SK-N-SH (cell line): ENCODE data around the gene LST1. TPM values are rescaled to one million over a fixed set of nuclear protein-coding genes. Genes with fewer than 3 reads are reported as not detected.

Source experiments
- CTCF ChIA-PET: fragments of 300-600, 350-600 bp; formaldehyde crosslinking; extraction: SDS; loops from one replicate; lab custom pipeline; 2021; lab: Yijun Ruan, JAX
- POLR2A ChIA-PET: fragments of 350-600 bp; sonication (Branson Sonifier 250); formaldehyde crosslinking; extraction: SDS; loops from one replicate; lab custom pipeline; 2020; ENCODE audit warnings: antibody characterized with exemption, inconsistent platforms; lab: Yijun Ruan, JAX
- DNase-seq: peaks from one replicate; pipeline ENCODE4 v3.0.0; 2012
- H2AFZ ChIP-seq: fragments of 200-600 bp; sonication (generic); 2 replicates; pipeline ENCODE4 v1.8.1; 2016; ENCODE audit warnings: antibody characterized with exemption, mild to moderate bottlenecking, low read depth
- H3F3A ChIP-seq: fragments of 200-600 bp; sonication (generic); replicated peaks from 2 replicates; pipeline ENCODE3; 2016; ENCODE audit warnings: antibody characterized with exemption, mild to moderate bottlenecking; ENCODE audit not compliant: insufficient read depth
- H3K27ac ChIP-seq, 2 experiments: fragments of 200-500 bp in 1 of 2; fragments of 200-600 bp in 1 of 2; sonication (Bioruptor generic) in 1 of 2; sonication (generic), shearing (Covaris generic) in 1 of 2; 2 replicates each; pipeline versions ENCODE4 v1.5.1 to v1.6.1; 2014 to 2016; ENCODE audit warnings: low read depth in 2 of 2, inconsistent platforms in 1 of 2, low read length in 1 of 2, mild to moderate bottlenecking in 1 of 2, mixed read lengths in 1 of 2
- H3K27me3 ChIP-seq: fragments of 200-600 bp; sonication (generic), shearing (Covaris generic); 2 replicates; pipeline ENCODE4 v1.6.1; 2016; ENCODE audit warnings: mixed run types; ENCODE audit not compliant: insufficient read depth
- H3K36me3 ChIP-seq, 2 experiments: fragments of 200-500 bp in 1 of 2; fragments of 200-600 bp in 1 of 2; sonication (Bioruptor generic) in 1 of 2; sonication (generic) in 1 of 2; replicated peaks in 1 of 2; 2 replicates each; pipeline versions ENCODE3 to v1.5.1; 2014 to 2016; ENCODE audit warnings: low read length in 1 of 2, mild to moderate bottlenecking in 1 of 2; ENCODE audit not compliant: insufficient read depth in 2 of 2, control insufficient read depth in 1 of 2
- H3K4me1 ChIP-seq, 2 experiments: fragments of 200-500 bp in 1 of 2; fragments of 200-600 bp in 1 of 2; sonication (Bioruptor generic) in 1 of 2; sonication (generic), shearing (Covaris generic) in 1 of 2; 2 replicates each; pipeline versions ENCODE4 v1.5.1 to v1.6.1; 2014 to 2016; ENCODE audit warnings: low read depth in 1 of 2, low read length in 1 of 2, mixed run types in 1 of 2; ENCODE audit not compliant: insufficient read depth in 2 of 2, control insufficient read depth in 1 of 2
- H3K4me2 ChIP-seq: fragments of 200-600 bp; sonication (generic), shearing (Covaris generic); 2 replicates; pipeline ENCODE4 v1.6.1; 2017; ENCODE audit warnings: mixed run types
- H3K4me3 ChIP-seq, 2 experiments: fragments of 200-500 bp in 1 of 2; fragments of 200-600 bp in 1 of 2; sonication (Bioruptor generic) in 1 of 2; sonication (generic), shearing (Covaris generic) in 1 of 2; 2 replicates each; pipeline versions ENCODE4 v1.5.1 to v1.8.1; 2014 to 2016; ENCODE audit warnings: low read depth in 2 of 2, inconsistent platforms in 1 of 2, low read length in 1 of 2, mild to moderate bottlenecking in 1 of 2, mixed read lengths in 1 of 2, moderate library complexity in 1 of 2
- H3K79me2 ChIP-seq: fragments of 200-600 bp; sonication (generic); 2 replicates; pipeline ENCODE4 v1.8.1; 2017; ENCODE audit warnings: mild to moderate bottlenecking; ENCODE audit not compliant: insufficient read depth
- H3K9ac ChIP-seq: fragments of 200-600 bp; sonication (generic); 2 replicates; pipeline ENCODE4 v1.6.1; 2017; ENCODE audit warnings: mixed run types
- H3K9me2 ChIP-seq: fragments of 200-600 bp; sonication (generic); 2 replicates; pipeline ENCODE4 v1.6.1; 2017; ENCODE audit warnings: mixed run types
- H3K9me3 ChIP-seq: fragments of 200-600 bp; sonication (generic); 2 replicates; pipeline ENCODE4 v1.6.1; 2017; ENCODE audit warnings: mixed run types, mild to moderate bottlenecking, moderate library complexity
- H4K20me1 ChIP-seq: fragments of 200-600 bp; sonication (generic); 2 replicates; pipeline ENCODE4 v1.6.1; 2017; ENCODE audit warnings: mild to moderate bottlenecking, mixed run types; ENCODE audit not compliant: insufficient read depth
- ELF1 ChIP-seq: IDR thresholded peaks from 2 replicates; pipeline ENCODE4 v1.4.0; 2012
- EP300 ChIP-seq, 2 experiments: IDR thresholded peaks; 2 replicates each; pipeline versions ENCODE4 v1.4.0 to v1.6.1; 2012; ENCODE audit warnings: borderline replicate concordance in 1 of 2, low read depth in 1 of 2, low read length in 1 of 2
- EZH2phosphoT487 ChIP-seq: fragments of 200-600 bp; sonication (generic); IDR thresholded peaks from 2 replicates; pipeline ENCODE4 v1.6.1; 2017; ENCODE audit warnings: low read depth, mixed run types, mild to moderate bottlenecking, antibody characterized with exemption, moderate library complexity, borderline replicate concordance
- FOXJ3 ChIP-seq: sonication (generic); formaldehyde crosslinking; IDR thresholded peaks from 2 replicates; pipeline ENCODE4 v1.5.1; 2020; ENCODE audit warnings: mild to moderate bottlenecking, missing genetic modification reagents
- FOXM1 ChIP-seq: IDR thresholded peaks from 2 replicates; pipeline ENCODE4 v1.4.0; 2012; ENCODE audit warnings: low read depth, mild to moderate bottlenecking
- GATA2 ChIP-seq: sonication (generic); formaldehyde crosslinking; IDR thresholded peaks from 2 replicates; pipeline ENCODE4 v1.5.0; 2020; ENCODE audit warnings: mild to moderate bottlenecking, missing genetic modification reagents
- JUND ChIP-seq: IDR thresholded peaks from 2 replicates; pipeline ENCODE4 v1.4.0; 2012
- MEF2A ChIP-seq: IDR thresholded peaks from 2 replicates; pipeline ENCODE4 v1.4.0; 2012; ENCODE audit warnings: low read depth, borderline replicate concordance
- NFIC ChIP-seq: IDR thresholded peaks from 2 replicates; pipeline ENCODE4 v1.4.0; 2012; ENCODE audit warnings: borderline replicate concordance
- NRF1 ChIP-seq: IDR thresholded peaks from 2 replicates; pipeline ENCODE4 v1.6.1; 2012; ENCODE audit warnings: low read depth, mild to moderate bottlenecking, low read length
- POLR2AphosphoS5 ChIP-seq: IDR thresholded peaks from 2 replicates; pipeline ENCODE4 v1.6.1; 2012; ENCODE audit warnings: low read depth, low read length
- RAD21 ChIP-seq: IDR thresholded peaks from 2 replicates; pipeline ENCODE4 v1.6.1; 2012; ENCODE audit warnings: mild to moderate bottlenecking, low read length
- RCOR1 ChIP-seq: fragments of 150-350 bp; IDR thresholded peaks from 2 replicates; pipeline ENCODE4 v1.6.1; 2017; ENCODE audit warnings: antibody characterized with exemption, low read length
- RFX5 ChIP-seq: IDR thresholded peaks from 2 replicates; pipeline ENCODE4 v1.6.1; 2012; ENCODE audit warnings: mild to moderate bottlenecking, improper control_type of control experiment, low read length
- SIN3A ChIP-seq: IDR thresholded peaks from 2 replicates; pipeline ENCODE4 v1.6.1; 2012; ENCODE audit warnings: low read depth, mild to moderate bottlenecking, low read length, moderate library complexity, borderline replicate concordance
- SMC3 ChIP-seq: IDR thresholded peaks from 2 replicates; pipeline ENCODE4 v1.6.1; 2012; ENCODE audit warnings: low read depth, low read length, improper control_type of control experiment
- TAF1 ChIP-seq: IDR thresholded peaks from 2 replicates; pipeline ENCODE4 v1.6.1; 2012; ENCODE audit warnings: low read depth, mild to moderate bottlenecking, low read length, moderate library complexity, borderline replicate concordance
- YY1 ChIP-seq: IDR thresholded peaks from 2 replicates; pipeline ENCODE4 v1.4.0; 2012; ENCODE audit warnings: low read depth, mild to moderate bottlenecking
- WGBS: methylation state at CpG from one replicate; pipeline ENCODE4 v1.1.6; 2017; ENCODE audit warnings: low lambda C conversion rate; 5-methylcytosine and 5-hydroxymethylcytosine counted together
- polyA plus RNA-seq, 3 experiments: library from polyadenylated mRNA; depleted of rRNA; stranded (reverse); fragments of >200 nt; gene quantifications; 2 replicates each; pipeline ENCODE4 v1.2.3, GENCODE V29; 2012
- TF ChIP-seq, protein P1 (sequence below): IDR thresholded peaks from 2 replicates; pipeline ENCODE4 v1.4.0; 2012; ENCODE audit warnings: low read depth, borderline replicate concordance
- TF ChIP-seq, protein P2 (sequence below): fragments of 150-350 bp; IDR thresholded peaks from 2 replicates; pipeline ENCODE4 v1.6.1; 2016; ENCODE audit warnings: mild to moderate bottlenecking, low read depth, low read length
- TF ChIP-seq, protein P3 (sequence below): fragments of 150-350 bp; IDR thresholded peaks from 2 replicates; pipeline ENCODE4 v1.6.1; 2017; ENCODE audit warnings: antibody characterized with exemption, low read length, low read depth, borderline replicate concordance
- TF ChIP-seq, protein P4 (sequence below): IDR thresholded peaks from 2 replicates; pipeline ENCODE4 v1.4.0; 2012; ENCODE audit warnings: low read depth, borderline replicate concordance
- TF ChIP-seq, protein P5 (sequence below): IDR thresholded peaks from 2 replicates; pipeline ENCODE4 v1.6.1; 2012; ENCODE audit warnings: mild to moderate bottlenecking, low read depth, low read length, moderate library complexity
- TF ChIP-seq, protein P6 (sequence below): IDR thresholded peaks from 2 replicates; pipeline ENCODE4 v1.4.0; 2012; ENCODE audit warnings: low read depth

LST1 gene
- polyA plus RNA-seq, 1 of the 3 experiments (the other 2 are of a cell fraction), result not detected

DNA sequence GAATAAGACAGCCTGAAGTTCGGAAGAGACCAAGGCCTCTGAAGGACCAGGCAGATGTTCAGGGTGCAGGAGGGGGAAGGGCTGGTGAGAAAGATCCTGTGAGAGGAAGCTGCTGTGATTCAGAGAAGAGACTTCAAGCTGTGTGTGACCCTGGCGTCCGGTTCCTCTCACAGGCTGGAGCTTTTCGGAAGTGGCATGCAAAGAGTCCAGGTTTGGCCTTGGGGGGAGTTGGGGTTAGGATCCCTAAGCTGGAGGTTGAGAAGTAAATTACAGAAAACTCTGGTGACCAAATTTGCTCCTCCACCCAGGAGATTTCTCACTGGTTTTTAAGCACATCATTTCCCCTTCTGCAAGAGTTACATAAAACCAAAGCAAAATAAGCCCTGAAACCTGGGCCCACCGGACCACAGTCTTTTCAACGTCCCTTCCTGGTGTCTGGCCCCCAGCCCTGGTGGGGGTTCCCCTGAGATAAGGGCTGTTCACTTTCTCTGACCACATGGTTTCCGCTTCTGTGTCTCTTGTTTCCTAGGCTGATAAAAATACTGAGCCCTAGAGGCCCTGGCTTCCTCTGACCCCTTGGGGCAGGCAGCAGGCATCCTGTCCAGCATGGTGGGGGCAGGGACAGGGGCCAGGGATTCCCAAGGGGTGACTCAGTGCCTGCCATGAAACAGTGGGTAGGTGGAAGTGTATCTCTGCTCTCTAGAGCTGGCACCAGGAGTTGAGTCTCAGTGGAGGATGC lies 25.9 kb upstream of the LST1 start:
- ChIA-PET CTCF (interaction anchor here (0.9 to 5.7 kb wide), 3 partner anchors 11 to 21 kb away, joined by 3 to 29 read pairs (median 3); partner anchors contain the start of genes ATP6V1G2 and LTB), POLR2A (interaction anchor here (0.6 to 0.9 kb wide), 2 partner anchors 9 to 1188 kb away, joined by 3 read pairs; no protein-coding TSS in a partner anchor)
- no peak overlapping the region for H2AFZ ChIP-seq
- H3F3A ChIP-seq, result peaks cover 33% of the 10 kb centered on the region
- DNase-seq, result no peak
- H3K27me3 ChIP-seq, result no peaks in the 10 kb centered on the region
- peak overlapping the region; percentile 43; the same call in 1 of the 2 replicates for H3K9ac ChIP-seq
- peak overlapping the region; percentile 14 to 77; a peak in 3 of 4 replicates for H3K27ac ChIP-seq
- H3K9me2 ChIP-seq, result no peaks in the 10 kb centered on the region
- WGBS, result 75% methylated on average over 7 of the region's 7 CpGs
- H3K79me2 ChIP-seq, result peaks cover 7% of the 10 kb centered on the region; the same call in 1 of the 2 replicates
- no peaks in the 10 kb centered on the region for H3K9me3 ChIP-seq
- no peaks in the 10 kb centered on the region for H4K20me1 ChIP-seq
- peak overlapping the region; percentile 66 for H3K4me2 ChIP-seq
- H3K4me3 ChIP-seq, result no peak overlapping the region
- peaks cover 0 to 20% of the 10 kb centered on the region in 2 experiments; a peak in 3 of 4 replicates for H3K4me1 ChIP-seq
- H3K36me3 ChIP-seq, result peaks cover 16 to 26% of the 10 kb centered on the region in 2 experiments
- TF ChIP-seq FOXJ3 (CRISPR knock-in tag) (no peak), YY1 (no peak), EP300 (IDR thresholded peaks at IDR 0.05; ENCODE audit: borderline replicate concordance in 1 of 2, low read depth in 1 of 2, low read length in 1 of 2) (peak in 1 of 2 experiments; percentile 20; a peak in 1 of 4 replicates), EZH2phosphoT487 (no peak), NFIC (no peak), SMC3 (no peak), POLR2AphosphoS5 (no peak), TAF1 (no peak), ELF1 (no peak), RFX5 (no peak), NRF1 (no peak), RAD21 (no peak), MEF2A (no peak), GATA2 (CRISPR knock-in tag) (no peak), SIN3A (no peak), JUND (peak; percentile 88), FOXM1 (no peak), RCOR1 (no peak)
- TF ChIP-seq, protein P1, sequence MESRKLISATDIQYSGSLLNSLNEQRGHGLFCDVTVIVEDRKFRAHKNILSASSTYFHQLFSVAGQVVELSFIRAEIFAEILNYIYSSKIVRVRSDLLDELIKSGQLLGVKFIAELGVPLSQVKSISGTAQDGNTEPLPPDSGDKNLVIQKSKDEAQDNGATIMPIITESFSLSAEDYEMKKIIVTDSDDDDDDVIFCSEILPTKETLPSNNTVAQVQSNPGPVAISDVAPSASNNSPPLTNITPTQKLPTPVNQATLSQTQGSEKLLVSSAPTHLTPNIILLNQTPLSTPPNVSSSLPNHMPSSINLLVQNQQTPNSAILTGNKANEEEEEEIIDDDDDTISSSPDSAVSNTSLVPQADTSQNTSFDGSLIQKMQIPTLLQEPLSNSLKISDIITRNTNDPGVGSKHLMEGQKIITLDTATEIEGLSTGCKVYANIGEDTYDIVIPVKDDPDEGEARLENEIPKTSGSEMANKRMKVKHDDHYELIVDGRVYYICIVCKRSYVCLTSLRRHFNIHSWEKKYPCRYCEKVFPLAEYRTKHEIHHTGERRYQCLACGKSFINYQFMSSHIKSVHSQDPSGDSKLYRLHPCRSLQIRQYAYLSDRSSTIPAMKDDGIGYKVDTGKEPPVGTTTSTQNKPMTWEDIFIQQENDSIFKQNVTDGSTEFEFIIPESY, result no peak
- TF ChIP-seq, protein P2, sequence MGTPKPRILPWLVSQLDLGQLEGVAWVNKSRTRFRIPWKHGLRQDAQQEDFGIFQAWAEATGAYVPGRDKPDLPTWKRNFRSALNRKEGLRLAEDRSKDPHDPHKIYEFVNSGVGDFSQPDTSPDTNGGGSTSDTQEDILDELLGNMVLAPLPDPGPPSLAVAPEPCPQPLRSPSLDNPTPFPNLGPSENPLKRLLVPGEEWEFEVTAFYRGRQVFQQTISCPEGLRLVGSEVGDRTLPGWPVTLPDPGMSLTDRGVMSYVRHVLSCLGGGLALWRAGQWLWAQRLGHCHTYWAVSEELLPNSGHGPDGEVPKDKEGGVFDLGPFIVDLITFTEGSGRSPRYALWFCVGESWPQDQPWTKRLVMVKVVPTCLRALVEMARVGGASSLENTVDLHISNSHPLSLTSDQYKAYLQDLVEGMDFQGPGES, result no peak
- TF ChIP-seq, protein P3, sequence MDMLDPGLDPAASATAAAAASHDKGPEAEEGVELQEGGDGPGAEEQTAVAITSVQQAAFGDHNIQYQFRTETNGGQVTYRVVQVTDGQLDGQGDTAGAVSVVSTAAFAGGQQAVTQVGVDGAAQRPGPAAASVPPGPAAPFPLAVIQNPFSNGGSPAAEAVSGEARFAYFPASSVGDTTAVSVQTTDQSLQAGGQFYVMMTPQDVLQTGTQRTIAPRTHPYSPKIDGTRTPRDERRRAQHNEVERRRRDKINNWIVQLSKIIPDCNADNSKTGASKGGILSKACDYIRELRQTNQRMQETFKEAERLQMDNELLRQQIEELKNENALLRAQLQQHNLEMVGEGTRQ, result no peak
- TF ChIP-seq, protein P4, sequence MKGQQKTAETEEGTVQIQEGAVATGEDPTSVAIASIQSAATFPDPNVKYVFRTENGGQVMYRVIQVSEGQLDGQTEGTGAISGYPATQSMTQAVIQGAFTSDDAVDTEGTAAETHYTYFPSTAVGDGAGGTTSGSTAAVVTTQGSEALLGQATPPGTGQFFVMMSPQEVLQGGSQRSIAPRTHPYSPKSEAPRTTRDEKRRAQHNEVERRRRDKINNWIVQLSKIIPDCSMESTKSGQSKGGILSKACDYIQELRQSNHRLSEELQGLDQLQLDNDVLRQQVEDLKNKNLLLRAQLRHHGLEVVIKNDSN, result no peak
- TF ChIP-seq, protein P5, sequence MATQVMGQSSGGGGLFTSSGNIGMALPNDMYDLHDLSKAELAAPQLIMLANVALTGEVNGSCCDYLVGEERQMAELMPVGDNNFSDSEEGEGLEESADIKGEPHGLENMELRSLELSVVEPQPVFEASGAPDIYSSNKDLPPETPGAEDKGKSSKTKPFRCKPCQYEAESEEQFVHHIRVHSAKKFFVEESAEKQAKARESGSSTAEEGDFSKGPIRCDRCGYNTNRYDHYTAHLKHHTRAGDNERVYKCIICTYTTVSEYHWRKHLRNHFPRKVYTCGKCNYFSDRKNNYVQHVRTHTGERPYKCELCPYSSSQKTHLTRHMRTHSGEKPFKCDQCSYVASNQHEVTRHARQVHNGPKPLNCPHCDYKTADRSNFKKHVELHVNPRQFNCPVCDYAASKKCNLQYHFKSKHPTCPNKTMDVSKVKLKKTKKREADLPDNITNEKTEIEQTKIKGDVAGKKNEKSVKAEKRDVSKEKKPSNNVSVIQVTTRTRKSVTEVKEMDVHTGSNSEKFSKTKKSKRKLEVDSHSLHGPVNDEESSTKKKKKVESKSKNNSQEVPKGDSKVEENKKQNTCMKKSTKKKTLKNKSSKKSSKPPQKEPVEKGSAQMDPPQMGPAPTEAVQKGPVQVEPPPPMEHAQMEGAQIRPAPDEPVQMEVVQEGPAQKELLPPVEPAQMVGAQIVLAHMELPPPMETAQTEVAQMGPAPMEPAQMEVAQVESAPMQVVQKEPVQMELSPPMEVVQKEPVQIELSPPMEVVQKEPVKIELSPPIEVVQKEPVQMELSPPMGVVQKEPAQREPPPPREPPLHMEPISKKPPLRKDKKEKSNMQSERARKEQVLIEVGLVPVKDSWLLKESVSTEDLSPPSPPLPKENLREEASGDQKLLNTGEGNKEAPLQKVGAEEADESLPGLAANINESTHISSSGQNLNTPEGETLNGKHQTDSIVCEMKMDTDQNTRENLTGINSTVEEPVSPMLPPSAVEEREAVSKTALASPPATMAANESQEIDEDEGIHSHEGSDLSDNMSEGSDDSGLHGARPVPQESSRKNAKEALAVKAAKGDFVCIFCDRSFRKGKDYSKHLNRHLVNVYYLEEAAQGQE, result 0 out of 2 replicates have a peak, but pooled peaks have one; percentile 55
- TF ChIP-seq, protein P6, sequence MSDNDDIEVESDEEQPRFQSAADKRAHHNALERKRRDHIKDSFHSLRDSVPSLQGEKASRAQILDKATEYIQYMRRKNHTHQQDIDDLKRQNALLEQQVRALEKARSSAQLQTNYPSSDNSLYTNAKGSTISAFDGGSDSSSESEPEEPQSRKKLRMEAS, result 0 out of 2 replicates have a peak, but pooled peaks have one; percentile 52
